Brain microvascular endothelial cell (primary cell): ENCODE measurements around the gene DOCK4.

ENCODE experiments used
- DNase-seq: peaks from one replicate; pipeline ENCODE4 v3.0.0-alpha.2; 2020
- H3K27ac ChIP-seq: fragments of 250-450 bp; sonication (Bioruptor Pico); 2 replicates; pipeline ENCODE4 v1.5.1; 2020; ENCODE audit warnings: mild to moderate bottlenecking, moderate library complexity
- H3K27me3 ChIP-seq: fragments of 250-450 bp; sonication (Bioruptor Pico); replicated peaks from 2 replicates; pipeline ENCODE4 v1.5.1; 2020; ENCODE audit warnings: mild to moderate bottlenecking
- H3K36me3 ChIP-seq: fragments of 250-450 bp; sonication (Bioruptor Pico); replicated peaks from 2 replicates; pipeline ENCODE4 v1.5.1; 2020; ENCODE audit warnings: mild to moderate bottlenecking
- H3K4me3 ChIP-seq: 2 replicates; pipeline ENCODE4 v1.5.1; 2011; ENCODE audit warnings: low read depth, mild to moderate bottlenecking, control low read depth, low read length, moderate library complexity
- CTCF ChIP-seq: IDR thresholded peaks from 2 replicates; pipeline ENCODE4 v1.5.1; 2011; ENCODE audit warnings: low read depth, mild to moderate bottlenecking, moderate library complexity, low read length, control low read depth, inconsistent platforms; ENCODE audit errors: missing control alignments
- in situ Hi-C: cut with HindIII; loops from 2 replicates; pipeline ENCODE4 v1.10.0; 2017; ENCODE audit warnings: low sequenced_read_pairs, low pct_ligation_motif_present

DOCK4 gene

DNA sequence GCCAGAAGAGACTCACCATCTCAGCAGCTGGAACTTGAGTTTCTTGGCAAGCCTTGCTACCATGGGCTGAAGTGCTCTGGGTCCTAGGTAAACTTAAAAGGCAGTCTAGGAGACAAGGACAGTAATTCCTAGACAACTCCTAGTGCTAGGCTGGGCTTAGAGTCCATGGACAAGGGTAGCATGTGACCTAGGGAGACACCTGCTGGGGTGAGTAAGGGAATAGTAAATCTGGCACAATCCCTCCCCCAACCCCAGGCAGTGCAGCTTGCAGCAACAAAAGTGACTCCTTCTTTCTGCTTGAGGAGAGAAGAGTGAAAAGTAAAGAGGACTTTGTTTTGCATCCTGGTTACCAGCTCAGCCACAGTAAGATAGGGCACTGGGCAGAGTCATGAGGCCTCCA lies 327.4 kb downstream of the DOCK4 start:
- DNase-seq = no peak
- Histone ChIP-seq H3K27ac (no peak overlapping the region), H3K27me3 (no peaks in the 10 kb centered on the region), H3K4me3 (no peak overlapping the region), H3K36me3 (peaks cover 2% of the 10 kb centered on the region)
- in situ Hi-C loops = no loop called here
- TF ChIP-seq CTCF = no peak

DNA sequence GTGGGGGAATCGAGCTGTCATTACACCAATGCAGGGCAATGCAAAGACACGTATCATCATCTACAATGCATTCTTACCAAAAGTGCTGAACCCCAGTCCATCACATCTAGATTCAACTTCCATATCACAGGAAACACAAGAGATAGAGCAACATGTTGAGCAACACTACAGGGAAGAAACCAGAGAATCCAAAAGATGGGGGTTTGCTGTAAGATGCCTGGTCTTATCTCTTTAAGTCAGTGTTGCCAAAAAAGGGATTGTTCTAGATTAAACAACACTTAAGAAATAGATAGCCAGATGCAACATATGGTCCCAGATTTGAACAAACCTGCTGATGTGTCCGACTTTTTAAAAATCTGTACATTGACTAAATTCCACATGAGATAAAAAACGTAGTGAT lies 328.3 kb downstream of the DOCK4 start:
- no peak for DNase-seq
- Histone ChIP-seq H3K36me3 (peaks cover 2% of the 10 kb centered on the region), H3K4me3 (no peak overlapping the region), H3K27me3 (no peaks in the 10 kb centered on the region), H3K27ac (no peak overlapping the region)
- TF ChIP-seq CTCF = no peak
- in situ Hi-C loops = no loop called here

DNA sequence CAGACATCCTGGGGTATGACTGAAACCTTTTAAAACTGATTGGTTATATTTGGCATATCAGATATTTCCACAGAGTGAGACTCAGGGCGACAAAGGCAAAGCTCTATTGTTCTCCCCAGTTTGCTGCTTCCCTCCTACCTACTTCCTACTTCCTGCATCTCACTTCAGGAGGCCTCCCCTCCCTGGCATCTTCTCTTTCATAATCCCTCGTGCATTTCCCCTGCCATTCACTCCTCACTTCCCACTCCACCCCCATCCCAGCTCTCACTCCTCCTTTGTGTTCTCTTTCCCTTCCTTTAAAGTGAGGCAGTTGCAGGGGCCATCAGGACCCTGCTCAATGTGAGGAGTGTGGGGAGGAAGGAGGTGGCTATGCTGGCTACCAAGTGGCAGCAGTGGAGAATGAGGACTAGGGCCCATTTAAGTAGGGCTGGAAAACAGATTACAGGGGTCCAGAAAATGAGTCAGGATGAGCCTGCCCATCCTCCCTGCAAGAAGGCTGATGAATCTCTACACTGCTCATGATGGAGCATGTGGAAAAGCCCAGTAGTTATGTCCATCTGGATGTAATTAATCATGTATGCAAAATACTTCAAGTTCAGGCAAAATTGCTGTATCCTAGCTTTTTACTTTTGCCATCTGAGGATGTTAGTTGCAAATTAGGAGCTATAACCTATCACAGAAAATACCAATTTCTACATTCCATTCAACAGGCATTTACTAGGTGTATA lies 332.1 kb downstream of the DOCK4 start:
- no peak for TF ChIP-seq CTCF
- H3K36me3 ChIP-seq = peaks cover 2% of the 10 kb centered on the region
- H3K27ac ChIP-seq = no peak overlapping the region
- no peak for DNase-seq
- in situ Hi-C loops = no loop called here
- no peak overlapping the region for H3K4me3 ChIP-seq
- no peaks in the 10 kb centered on the region for H3K27me3 ChIP-seq

DNA sequence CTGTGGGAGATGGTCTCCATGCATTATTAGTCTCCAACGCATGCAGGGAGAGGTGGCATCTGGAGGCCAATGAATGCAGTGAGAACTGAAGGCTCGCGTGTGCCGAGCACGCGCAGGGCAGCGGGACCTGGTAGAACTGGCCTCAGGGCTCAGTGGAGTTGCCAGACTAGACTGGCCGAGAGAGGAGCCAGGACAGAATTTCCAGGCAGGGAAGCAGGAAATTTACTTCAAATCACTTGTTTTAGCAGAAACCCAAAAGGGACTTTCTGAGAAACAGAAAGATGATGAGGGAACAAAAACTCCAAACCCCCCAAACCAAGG lies 332.9 kb downstream of the DOCK4 start:
- Histone ChIP-seq H3K27me3 (no peaks in the 10 kb centered on the region), H3K4me3 (no peak overlapping the region), H3K27ac (no peak overlapping the region), H3K36me3 (no peaks in the 10 kb centered on the region)
- DNase-seq = no peak
- in situ Hi-C loops = no loop called here
- TF ChIP-seq CTCF = no peak

DNA sequence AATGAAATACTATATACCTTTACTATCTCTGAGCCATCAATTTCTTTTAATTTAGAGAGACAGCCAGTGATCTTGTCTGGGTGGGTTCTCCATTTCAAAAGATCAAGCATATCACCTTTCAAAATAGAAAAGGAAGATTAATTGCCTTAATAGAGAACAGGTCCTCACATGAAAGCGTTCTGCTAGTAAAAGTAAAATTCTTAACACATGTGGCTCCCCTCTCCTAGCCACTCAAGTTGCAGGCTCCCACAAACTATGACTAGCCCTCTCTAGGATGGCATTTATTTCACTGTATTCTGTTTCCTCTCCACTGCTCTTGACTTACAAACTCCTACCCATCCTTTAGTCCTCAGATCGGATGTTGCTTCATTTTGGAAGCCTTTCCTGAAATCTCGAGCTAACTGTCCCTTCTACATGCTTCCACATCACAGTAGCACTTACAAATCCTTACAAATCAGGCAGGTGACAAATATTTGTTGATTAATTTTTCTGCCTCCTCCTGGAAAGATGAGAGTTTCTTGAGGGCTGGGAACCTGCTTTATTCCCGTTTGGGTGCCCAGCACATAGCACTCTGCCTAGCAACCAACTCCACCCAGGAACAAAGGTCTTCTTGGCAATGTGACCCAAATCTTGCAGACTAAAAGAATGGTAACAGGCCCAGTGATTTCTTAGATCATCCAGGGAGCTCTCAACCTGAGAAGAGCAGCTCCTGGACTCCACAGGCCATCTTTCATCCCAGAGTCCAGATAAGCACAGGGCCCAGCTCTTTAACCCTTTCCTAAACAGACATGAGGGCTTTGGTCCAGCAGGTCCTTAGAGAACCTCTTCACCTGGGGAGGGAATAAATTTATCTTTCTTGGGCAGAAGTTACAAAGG lies 333.5 kb downstream of the DOCK4 start:
- TF ChIP-seq CTCF = no peak
- Histone ChIP-seq H3K27me3 (no peaks in the 10 kb centered on the region), H3K4me3 (no peak overlapping the region), H3K36me3 (no peaks in the 10 kb centered on the region), H3K27ac (no peak overlapping the region)
- DNase-seq = no peak
- in situ Hi-C loops = no loop called here

DNA sequence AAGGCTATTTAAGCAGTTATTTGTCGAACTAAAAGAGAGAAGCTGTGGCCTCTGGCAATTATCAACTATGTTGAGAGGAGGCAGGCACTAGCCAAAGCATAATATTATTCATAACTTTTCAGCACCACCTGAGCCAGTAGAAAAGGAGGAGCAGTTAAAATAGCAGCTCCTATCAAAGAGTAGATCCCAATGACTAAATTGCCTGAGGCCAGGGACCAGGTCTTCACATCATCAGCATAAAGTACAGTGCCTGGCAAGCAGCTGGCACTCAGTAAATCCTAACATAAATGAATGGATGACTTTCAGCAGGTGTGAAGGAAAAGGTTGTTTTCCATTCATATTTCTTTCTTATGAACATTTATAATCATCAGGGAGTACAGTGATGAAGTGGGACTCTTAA lies 334.9 kb downstream of the DOCK4 start:
- no peak for DNase-seq
- Histone ChIP-seq H3K36me3 (no peaks in the 10 kb centered on the region), H3K4me3 (no peak overlapping the region), H3K27ac (no peak overlapping the region), H3K27me3 (no peaks in the 10 kb centered on the region)
- TF ChIP-seq CTCF = no peak
- in situ Hi-C loops = no loop called here
